ENCODE data around the gene RBFOX2.

GRCh38 chr22:35695202-35695601, 333.4 kb downstream of the RBFOX2 start:
- TF ChIP-seq CTCF (IDR thresholded peaks at IDR 0.05) (no peak), REST (IDR thresholded peaks at IDR 0.05; ENCODE audit: insufficient read depth in 1 of 2, low read depth in 2 of 2, low read length in 1 of 2) (no peak), POLR2AphosphoS5 (IDR thresholded peaks at IDR 0.05; ENCODE audit: low read depth, low read length) (no peak), SIN3A (IDR thresholded peaks at IDR 0.05; ENCODE audit: borderline replicate concordance, insufficient read depth, low read depth, low read length) (no peak), TCF7L2 (IDR thresholded peaks at IDR 0.05; ENCODE audit: low read depth, low read length) (no peak)

Measured in Panc1 (cell line).